Right lobe of liver (tissue), 4 donors: Measurements from ENCODE around the gene DRGX.

Source experiments
- CTCF ChIP-seq, 4 donors: fragments of 200-600 bp in 3 of 4; fragments of 450-650 bp in 1 of 4; IDR thresholded peaks; one replicate each; pipeline versions ENCODE4 v1.5.1 to v1.8.0; 2016 to 2022; ENCODE audit warnings: antibody characterized with exemption in 4 of 4, mild to moderate bottlenecking in 2 of 4
- POLR2A ChIP-seq: fragments of 450-650 bp; IDR thresholded peaks from one replicate; pipeline ENCODE4 v1.6.1; 2017; ENCODE audit warnings: antibody characterized with exemption, mild to moderate bottlenecking
- donor health status: DM: no; HTN: no; CAD: no.
- donor health status: DM: no; HTN: no; CAD: no.
- donor health status: DM: no; HTN: yes; CAD: no.

GRCh38 chr10:49321021-49321420 lies 74.9 kb downstream of the DRGX start:
- TF ChIP-seq CTCF (IDR thresholded peaks at IDR 0.05) (no peak), POLR2A (no peak)
